ENCODE measurements around the gene FAM210B.
"Not testable (repeated sequence)": the region's sequence is repeated elsewhere in the genome, so short reads cannot be mapped to it uniquely, and the experiment has no call there.

Gene FAM210B

DNA sequence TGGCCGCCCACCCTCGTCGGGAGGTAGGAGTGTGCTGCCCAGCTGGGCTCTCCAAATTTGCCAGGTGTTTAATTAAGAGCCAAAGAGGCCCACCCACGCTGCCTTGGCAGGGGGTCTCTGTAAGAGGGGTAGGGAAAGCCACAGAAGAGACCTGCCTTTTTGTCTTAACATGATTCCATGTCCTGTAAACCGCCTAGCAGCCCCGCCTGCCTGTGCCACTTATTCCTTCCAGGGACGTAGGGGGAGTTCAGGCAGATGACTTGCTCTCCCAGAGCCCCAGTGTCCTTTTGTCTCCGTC, 2.1 kb downstream of the FAM210B start:
- no peak for DNase-seq (ENCODE audit: low read depth)

DNA sequence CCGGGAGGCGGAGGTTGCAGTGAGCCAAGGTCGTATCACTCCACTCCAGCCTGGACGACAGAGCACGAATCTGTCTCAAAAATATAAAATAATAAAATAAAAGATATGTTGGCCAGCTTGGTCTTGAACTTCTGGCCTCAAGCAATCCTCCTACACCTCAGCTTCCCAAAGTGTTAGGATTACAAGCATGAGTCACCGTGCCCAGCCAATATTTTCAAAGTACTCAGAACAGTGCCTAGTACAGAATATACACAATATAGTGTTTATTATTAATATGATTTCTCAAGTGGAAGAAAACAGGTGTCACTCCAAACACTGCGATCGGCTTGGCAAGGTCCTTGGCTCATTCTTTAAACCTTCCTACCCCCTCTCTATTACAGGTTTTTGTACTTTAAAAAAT, 3.1 kb downstream of the FAM210B start:
- DNase-seq (ENCODE audit: low read depth): no peak

DNA sequence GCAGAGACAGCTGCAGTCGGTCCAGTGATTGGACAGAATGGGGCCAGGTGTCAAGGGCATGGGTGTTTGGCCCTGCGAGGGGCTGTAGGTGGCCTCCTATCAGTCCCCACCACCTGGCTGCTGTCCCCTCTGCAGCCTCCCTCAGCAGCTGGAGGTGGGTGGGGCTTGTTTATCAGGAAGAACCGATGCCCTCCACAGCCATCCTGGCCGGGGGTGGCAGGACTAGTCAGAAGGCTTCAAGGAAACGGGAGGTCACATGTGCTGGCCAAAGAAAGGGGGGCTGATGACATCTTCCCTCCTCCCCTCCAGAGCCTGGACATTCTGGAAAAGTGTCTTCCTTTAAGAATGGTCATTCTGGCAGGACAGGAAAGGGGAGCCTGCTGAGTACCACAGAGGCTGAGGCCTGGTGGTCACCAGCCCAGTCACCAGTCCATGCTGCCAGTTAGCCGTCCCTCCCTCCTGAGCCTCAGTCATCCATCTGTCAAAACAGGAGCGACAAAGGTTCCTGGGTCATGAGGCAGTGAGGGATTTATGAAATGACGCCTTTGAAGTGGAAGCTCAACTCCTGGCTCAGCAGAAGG, 4.1 kb downstream of the FAM210B start:
- DNase-seq (ENCODE audit: low read depth): peak; percentile 27

DNA sequence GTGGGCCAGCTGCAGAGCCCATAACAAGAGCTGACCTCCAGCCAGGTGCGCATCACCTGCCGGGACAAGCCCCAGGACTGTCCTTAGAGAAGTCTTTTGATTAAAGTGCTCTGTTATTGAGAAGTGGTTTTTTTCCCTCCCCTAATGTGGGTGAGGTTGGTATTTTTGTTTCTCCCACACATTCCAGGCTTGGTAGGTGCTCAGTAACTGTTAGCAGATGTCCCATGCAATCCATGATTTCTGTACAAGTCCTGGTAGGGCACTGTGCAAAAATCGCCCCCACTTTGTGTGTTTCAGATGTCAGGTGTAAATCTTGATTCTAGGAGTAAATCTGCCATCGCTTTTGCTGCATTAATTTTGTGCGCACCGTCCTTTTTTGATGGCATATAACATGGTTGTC, 4.7 kb downstream of the FAM210B start:
- DNase-seq (ENCODE audit: low read depth): no peak

DNA sequence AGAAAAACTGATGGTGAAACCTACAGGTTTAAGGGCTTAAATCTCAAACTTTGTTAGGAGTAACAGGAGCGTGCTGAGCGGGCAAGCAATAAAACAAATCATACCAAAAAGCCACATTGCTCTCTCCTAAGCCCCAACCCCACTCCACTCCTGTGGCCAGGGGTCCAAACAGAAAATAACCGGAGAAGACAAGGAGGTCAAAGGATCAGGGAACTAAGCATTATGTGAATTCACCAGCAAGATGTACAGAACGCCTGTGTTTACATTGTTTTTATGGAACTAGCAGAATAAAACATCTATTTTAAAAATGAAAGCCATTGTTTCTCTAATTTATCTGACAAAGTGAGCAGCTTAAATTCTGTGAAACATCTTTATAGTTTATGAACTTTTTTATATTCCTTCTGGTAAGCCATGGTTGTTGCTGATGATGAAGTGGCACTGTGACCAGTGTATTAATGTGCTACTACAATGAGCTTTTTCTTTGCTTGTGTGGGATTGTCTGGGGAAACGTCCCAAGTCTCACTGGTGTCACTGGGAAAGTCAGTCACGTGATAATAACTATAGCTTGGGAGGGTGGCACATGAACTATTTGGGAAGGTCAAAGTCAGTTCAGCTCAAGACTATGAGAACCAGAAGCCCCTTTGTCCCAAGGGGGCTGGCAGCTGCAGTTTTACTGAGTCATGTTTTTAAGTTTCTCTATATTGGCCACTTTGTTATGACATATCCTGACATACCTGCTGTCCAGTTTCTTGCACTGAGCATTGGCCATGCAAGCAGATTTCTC, 9.8 kb downstream of the FAM210B start:
- no peak for DNase-seq (ENCODE audit: low read depth)

DNA sequence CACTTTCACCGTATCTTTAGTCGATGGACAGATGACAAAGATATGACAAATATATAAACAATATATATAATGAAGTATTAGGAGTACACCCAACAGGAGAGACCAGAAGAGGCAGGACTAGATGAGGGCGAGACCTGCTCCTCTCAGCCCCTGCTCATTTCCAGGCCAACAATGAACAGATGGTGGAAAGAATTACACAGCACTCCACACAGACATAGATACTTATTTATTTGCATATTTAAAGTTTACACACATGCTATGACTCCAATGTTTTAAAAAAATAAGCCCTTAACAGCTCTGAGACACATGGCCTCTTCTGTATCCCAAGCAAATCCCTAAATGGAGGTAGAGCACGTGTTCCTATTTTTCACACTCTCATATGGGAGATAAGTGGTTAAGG, 10.4 kb downstream of the FAM210B start:
- no peak for DNase-seq (ENCODE audit: low read depth)

DNA sequence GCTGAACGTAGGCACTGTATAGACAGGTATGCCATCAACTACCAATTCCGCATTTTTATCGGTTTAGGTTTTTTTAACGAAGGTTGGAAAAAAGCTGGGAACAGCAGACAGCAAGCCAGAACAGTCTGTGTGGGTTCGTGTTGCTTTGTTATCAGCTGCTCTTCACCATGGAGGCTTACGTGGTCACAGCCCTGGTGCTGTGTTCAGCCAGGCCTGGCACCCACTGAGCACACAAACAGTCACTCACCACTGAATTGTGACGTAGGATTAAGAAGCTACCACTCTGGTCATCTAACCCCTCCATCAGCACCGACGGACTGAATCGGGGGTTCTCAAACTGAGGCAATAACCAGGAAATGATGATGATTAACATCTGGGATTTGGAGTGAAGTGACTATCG, 13.2 kb downstream of the FAM210B start:
- no peak for DNase-seq (ENCODE audit: low read depth)

DNA sequence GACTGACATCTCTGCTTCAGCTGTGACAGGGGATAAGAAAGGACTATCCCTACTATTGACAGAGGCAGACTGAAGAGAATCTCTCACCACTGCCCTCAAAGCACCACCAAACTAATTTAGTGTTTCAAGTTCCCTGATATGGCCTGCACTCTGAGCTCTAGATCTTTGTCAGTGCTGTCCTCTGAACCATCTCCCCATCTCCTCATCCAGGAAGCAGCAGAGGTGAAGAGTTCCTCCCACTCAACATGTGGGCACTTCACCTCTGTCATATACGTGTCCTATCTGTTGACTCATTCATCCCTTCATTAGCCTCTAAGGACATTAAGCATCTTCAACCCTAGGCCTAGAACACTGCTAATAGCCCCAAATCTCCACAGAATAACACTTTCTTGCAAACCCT, 14.1 kb downstream of the FAM210B start:
- no peak for DNase-seq (ENCODE audit: low read depth)

DNA sequence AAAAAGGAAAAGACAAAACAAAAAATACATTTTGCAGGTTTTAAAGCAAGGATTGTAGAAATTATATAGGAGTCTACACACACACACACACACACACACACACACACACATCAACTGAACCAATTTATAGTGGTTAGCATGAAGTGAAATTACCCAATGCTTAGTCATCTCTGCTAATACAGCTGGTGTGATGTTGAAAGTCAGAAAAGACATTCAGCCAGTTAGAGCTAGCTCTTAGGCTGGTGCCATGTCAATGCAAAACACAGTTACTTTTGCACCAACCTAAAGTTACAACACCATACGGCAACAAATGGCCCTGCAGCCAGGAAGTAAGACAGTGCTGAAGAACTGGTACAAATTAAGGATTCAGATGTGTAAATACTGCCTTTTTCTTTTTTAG, 15.2 kb downstream of the FAM210B start:
- peak; percentile 92 for DNase-seq (ENCODE audit: low read depth)

DNA sequence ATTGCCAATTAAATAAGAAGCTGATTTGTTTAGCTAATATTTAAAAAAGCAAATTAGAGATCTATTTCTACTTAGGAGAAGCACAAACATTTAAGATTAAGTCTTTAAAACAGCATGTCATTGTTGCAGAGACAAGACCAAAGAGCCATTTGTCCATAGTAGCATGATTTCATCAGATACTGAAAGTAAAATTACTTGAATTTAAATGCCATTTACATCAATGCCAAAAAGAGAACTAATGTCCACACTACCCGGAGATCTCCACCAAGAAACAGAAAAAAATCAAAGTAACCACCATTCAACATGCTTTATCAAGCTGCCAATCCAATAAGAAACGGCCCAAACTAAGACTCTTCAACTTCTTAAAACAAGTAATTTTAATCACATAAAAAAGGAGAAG, 17.6 kb downstream of the FAM210B start:
- DNase-seq (ENCODE audit: low read depth): no peak

DNA sequence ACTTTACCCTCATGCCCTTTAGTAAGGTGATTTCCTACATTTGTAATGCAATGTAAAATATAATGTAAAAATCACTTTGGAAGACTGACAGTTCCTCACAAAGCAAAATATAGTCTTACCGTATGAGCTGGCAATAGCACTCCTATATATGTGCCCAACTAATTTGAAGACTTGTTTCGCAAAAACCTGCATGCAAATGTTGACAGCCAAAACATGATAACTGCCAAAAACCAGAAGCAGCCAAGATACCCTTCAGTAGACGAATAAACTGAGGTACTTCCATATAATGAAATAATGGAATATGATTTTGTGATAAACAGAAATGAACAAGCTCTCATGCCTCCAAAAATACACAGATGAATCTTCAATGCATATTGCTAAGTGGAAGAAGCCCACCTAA, 19.6 kb downstream of the FAM210B start:
- DNase-seq (ENCODE audit: low read depth): no peak

DNA sequence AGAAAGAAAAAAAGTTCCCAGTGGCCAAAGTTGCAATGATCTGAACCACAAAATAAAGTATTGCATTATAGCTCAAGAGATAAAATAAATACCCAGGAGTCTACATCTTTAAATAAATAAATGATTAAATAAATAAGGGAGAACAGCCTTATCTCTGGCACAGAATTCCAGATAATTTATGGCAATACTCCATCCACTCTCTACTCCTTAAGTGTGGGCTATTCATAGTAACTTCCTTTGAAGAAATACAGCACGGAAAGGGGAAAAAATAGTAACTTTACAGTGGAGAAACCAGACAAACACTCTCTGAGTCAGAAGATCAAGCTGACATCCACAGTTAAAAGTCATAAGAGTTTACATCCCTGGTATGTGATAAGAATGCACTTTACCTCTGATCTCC, 21.6 kb downstream of the FAM210B start:
- DNase-seq (ENCODE audit: low read depth): peak; percentile 91

DNA sequence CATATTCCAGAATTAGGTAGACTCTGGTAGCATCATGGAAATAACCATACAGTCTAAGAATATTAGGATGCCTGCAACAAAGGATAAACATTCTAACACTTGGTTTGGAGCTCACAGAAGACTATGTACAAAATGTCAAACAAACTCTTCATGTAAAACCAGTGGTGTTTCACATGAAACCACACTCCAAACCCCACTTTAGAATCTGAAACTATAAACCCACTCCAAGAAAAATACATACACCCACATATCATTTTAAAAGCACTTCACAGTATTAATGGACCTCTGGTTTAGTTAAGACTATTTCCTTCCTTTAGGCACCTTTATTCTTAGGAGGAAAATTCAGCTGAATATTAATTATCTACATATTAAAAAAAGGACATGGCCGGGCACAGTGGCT, 22.7 kb downstream of the FAM210B start:
- no peak for DNase-seq (ENCODE audit: low read depth)

DNA sequence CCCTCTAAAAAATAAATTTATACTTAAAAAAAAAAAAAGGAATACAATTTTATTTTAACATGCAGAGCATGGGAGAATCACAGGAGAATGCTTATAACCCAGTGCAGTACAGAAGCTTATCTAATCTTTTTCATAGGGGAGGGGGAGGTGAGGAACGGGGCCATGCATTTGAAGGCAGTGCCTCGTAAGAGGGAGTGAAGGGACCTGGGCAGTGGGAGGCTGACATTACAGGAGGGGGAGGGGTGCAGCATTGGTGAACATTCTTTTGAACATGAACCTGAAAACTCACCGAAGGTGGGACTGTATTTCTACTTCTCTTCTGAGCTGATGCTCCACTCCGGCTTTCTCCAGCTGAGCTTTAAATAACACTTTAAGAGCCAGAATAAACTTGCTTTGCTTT, 23.9 kb downstream of the FAM210B start:
- no peak for DNase-seq (ENCODE audit: low read depth)

DNA sequence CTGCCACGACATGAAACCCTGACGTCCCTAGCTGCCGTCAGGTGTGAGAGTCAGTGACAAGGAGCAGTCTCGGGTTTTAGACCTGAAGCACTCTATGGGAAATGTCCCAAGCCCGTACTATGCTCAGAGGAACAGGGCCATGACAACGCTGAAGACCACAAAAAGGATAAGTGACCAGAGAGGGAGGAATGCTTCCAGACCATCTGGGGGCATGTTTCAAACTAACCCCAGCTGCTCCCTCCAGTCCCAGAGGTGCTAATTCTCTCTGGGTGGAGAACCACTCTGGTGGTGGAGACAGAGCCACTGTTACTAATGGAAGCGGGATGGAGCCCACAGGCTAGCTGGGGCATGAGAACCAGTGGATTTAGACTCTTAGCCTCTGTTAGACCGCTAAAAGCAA, 24.6 kb downstream of the FAM210B start:
- DNase-seq (ENCODE audit: low read depth): no peak

DNA sequence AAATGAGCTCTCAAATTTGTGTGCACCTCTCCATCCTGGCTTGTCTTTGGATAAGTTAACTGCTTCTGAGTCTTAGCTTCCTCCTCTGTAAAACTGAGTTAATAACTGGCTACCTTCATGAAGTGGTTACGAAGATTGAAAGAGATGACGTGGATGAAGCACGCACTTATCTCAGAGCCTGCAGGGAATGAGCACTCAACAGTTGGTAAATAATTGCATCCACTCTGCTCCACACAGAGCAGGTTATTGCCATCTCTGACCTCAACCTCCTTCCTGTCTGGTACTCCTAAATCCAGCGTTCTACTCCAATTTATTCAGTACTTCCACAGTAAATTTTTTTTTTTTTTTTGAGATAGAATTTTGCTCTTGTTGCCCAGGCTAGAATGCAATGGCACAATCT, 26.4 kb downstream of the FAM210B start:
- DNase-seq (ENCODE audit: low read depth): no peak

DNA sequence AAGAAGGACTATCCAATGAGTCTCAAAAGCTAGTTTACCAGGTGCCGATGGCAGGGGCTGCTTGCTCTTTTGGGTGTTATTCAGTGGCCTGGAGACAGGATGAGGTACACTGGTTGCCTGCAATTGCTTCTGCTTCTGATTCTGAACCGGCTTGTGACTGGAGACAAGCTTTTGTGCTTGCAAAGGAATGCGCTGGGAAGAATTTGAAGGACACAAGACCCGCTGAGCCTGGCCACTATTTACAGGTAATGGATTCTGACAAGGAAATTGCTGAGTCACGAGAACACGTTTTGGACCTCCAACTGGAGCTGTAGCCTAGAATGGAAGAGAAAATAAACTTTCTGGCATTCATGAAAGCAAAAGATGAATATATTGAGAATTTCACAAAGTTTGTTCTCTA, 27.4 kb downstream of the FAM210B start:
- DNase-seq (ENCODE audit: low read depth): no peak

DNA sequence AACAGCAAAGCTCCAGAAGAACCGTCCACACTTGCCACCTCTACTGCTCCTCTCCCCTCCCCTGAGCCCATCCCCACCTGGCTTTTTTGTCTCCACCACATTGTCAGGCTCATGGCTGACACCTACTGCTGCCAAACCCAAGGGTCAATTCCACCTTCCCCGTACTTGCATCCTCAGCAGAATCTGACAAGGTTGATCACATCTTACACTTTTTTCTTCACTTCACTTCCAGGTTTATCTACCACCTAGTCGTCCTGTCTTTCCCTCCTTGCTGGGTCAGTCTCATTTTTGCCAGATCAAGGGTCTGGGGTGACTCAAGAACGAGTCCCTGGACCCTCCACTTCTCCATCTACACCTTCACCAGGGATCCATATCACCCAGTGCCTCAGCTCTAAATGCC, 30.1 kb downstream of the FAM210B start:
- DNase-seq (ENCODE audit: low read depth): no peak

DNA sequence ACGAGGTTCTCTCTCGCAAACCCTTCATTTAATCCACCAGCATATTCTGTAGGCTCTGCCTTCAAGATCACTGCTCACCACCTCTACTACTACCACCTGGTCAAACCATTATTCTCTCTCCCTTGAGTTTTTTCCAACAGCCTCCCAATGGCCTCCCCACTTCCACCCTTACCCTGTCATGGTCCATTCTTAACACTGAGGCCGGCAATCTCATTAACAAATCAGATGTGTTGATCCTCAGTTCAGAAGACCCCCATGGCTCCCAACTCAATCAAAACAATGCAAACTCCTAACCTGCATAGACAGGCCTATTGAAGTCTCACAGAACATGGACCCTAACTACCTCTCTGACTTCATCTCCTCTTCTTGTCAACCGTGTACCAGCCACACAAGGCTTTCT, 31.0 kb downstream of the FAM210B start:
- DNase-seq (ENCODE audit: low read depth): no peak

DNA sequence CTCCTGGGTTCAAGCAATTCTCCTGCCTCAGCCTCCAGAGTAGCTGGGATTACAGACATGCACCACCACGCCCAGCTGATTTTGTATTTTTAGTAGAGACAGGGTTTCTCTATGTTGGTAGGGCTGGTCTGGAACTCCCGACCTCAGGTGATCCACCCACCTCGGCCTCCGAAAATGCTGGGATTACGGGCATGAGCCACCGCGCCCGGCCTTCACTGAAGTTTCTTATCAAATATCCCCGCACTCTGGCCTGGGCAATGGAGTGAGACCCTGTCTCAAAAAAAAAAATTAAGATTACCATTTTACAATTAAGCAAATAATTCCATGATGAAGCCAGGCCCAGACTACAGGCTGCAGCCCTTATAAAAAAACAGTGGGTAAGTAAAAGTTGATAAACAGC, 31.6 kb downstream of the FAM210B start:
- not testable (repeated sequence) for DNase-seq (ENCODE audit: low read depth)

DNA sequence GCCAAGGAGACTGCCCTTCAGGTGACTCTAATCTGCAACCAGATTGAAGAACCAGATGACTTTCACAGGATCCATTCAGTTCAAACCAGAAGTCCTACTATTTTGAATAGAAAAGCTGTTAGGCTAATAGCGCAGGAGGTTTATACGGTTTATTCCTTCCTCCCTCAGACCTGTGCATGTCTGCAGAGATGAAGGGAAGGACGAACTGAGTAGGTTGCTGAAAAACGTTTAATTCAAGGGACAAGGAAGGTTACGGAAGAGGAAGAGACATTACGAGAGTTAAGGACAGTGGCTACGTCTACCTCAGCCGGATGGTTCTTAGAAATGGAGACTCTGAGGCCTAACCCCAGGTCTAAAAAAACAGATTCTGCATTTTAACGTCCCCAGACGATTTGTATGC, 32.3 kb downstream of the FAM210B start:
- DNase-seq (ENCODE audit: low read depth): peak; percentile 11

DNA sequence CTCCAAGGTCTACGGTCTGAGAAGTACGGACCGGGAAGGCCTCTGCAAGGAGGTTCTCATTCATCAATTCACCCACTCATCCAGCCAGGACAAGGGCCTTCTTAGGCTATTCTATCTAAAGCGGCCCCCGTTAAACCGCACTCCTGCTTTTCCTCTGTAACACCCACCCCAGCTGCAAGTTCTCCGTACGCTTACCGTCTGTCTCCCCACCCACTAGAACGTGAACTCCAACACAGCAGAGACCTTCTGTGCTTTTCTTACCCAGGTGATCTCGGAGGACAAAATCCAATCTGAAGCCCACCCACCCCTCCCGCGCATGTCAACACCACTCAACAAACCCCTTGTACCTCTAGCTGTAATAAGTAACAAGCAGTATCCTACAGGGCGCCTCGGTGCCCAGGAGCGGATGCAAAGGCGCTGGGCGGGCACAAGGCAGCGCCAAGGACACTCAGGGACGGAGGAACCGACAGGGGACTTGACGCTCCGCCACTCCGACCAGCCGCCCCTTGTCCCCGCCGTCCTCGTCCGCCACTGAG, 32.9 kb downstream of the FAM210B start:
- peak; percentile 12 for DNase-seq (ENCODE audit: low read depth)

DNA sequence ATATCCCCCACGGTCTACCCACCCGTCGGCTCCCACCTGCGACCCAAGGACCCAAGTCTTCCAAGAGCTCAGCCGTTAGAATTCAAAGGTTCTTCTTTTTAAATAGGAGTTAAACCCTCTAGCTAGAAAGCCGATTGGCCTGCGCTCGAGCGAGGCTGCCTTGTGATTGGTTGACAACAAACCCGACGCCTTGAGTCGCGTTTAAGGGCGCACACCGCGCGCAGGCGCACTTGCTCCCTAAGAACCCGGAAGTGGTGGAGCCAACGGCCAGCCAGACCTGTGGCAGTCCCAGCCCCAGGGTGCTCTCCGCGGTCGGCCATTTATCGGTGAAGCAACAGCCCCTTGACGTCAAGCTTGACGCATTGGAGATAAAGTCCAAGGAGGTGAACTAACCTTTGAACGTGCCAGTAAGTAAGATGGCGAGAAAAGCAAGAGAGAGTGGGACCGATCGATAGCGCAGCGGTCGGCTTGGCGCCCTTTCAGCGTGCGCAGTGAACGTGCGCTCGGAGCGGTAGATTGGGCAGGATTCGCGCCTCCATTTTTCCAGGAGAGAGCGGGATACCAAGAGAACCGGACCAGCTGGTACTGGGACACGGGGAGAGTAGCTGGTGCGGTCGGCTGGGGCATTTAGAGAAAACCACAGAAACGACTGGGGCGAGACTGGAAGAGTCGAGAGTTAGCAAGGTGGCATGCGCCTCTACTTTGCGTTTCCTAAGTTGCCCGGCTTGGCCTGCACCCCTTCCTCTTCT, 33.5 kb downstream of the FAM210B start, which contains the start of the genes AURKA and CSTF1:
TSS of gene AURKA (minus strand) at position 84 of the 749 bp plus-strand sequence. CDS start 4,018 bp downstream, outside the sequence.
TSS of gene CSTF1 (plus strand) at position 514 of the 749 bp plus-strand sequence. CDS start 2,908 bp downstream, outside the sequence.
- peak; percentile 100 for DNase-seq (ENCODE audit: low read depth)
